Measurements from ENCODE around the gene EMD. TPM values are rescaled to one million over a fixed set of nuclear protein-coding genes. Genes with fewer than 3 reads are reported as not detected.
A peak's percentile ranks its signal among the peaks of the same experiment; 100 is the strongest.

Gene EMD
- total and polyA plus RNA-seq, 2 of the 13 experiments (the other 11 are each of a cell fraction or from before 2014, with no cell fraction given) = 14.5 to 14.9 TPM

- no peak for TF ChIP-seq ZBTB40 (IDR thresholded peaks at IDR 0.05)
- TF ChIP-seq ZBTB40 (CRISPR knock-in tag; IDR thresholded peaks at IDR 0.05) = no peak
- TF ChIP-seq SP1 (IDR thresholded peaks at IDR 0.05) = no peak
- no peak for TF ChIP-seq SP1 (CRISPR knock-in tag; IDR thresholded peaks at IDR 0.05)
- TF ChIP-seq ZBTB3 (CRISPR knock-in tag; IDR thresholded peaks at IDR 0.05; ENCODE audit: borderline replicate concordance, low read depth) = no peak
- 0 out of 2 replicates have a peak, but pooled peaks have one; percentile 27 for TF ChIP-seq KDM5B (CRISPR knock-in tag; IDR thresholded peaks at IDR 0.05; ENCODE audit: borderline replicate concordance)
- no peak for TF ChIP-seq TOE1 (CRISPR knock-in tag; IDR thresholded peaks at IDR 0.05)
- no peak for TF ChIP-seq NPAS2 (CRISPR knock-in tag; IDR thresholded peaks at IDR 0.05; ENCODE audit: borderline replicate concordance)
- no peak for TF ChIP-seq ZNF557 (CRISPR knock-in tag; IDR thresholded peaks at IDR 0.05)
- TF ChIP-seq RBAK (CRISPR knock-in tag; IDR thresholded peaks at IDR 0.05) = no peak
- TF ChIP-seq RARA (CRISPR knock-in tag; IDR thresholded peaks at IDR 0.05) = no peak
- peak; percentile 23; the same call in 1 of the 2 replicates for TF ChIP-seq ZFY (CRISPR knock-in tag; IDR thresholded peaks at IDR 0.05)
- TF ChIP-seq NFE2L1 (CRISPR knock-in tag; IDR thresholded peaks at IDR 0.05; ENCODE audit: borderline replicate concordance) = no peak
- TF ChIP-seq KLF9 (CRISPR knock-in tag; IDR thresholded peaks at IDR 0.05; ENCODE audit: low read depth) = no peak
- TF ChIP-seq ZNF180 (CRISPR knock-in tag; IDR thresholded peaks at IDR 0.05; ENCODE audit: borderline replicate concordance, low read depth) = no peak
- no peak for TF ChIP-seq RNF2 (conservative IDR thresholded peaks at IDR 0.05; ENCODE audit: low read depth)
- TF ChIP-seq ZNF660 (CRISPR knock-in tag; IDR thresholded peaks at IDR 0.05; ENCODE audit: borderline replicate concordance, low read depth) = no peak
- no peak for TF ChIP-seq SMYD3 (CRISPR knock-in tag; IDR thresholded peaks at IDR 0.05)
- no peak for TF ChIP-seq MED8 (CRISPR knock-in tag; IDR thresholded peaks at IDR 0.05; ENCODE audit: insufficient replicate concordance)
- no peak for TF ChIP-seq MAZ (IDR thresholded peaks at IDR 0.05; ENCODE audit: borderline replicate concordance, low read depth, low read length)
- TF ChIP-seq MAZ (CRISPR knock-in tag; IDR thresholded peaks at IDR 0.05; ENCODE audit: low read depth) = peak; percentile 58; the same call in 1 of the 2 replicates
These were observed 4.6 kb upstream of the EMD start, which contains the start of gene FLNA (continued) for GRCh38 chrX:154374313-154375155.
